Measurements from ENCODE around the gene ATP1A1.

The ATP1A1 gene

DNA sequence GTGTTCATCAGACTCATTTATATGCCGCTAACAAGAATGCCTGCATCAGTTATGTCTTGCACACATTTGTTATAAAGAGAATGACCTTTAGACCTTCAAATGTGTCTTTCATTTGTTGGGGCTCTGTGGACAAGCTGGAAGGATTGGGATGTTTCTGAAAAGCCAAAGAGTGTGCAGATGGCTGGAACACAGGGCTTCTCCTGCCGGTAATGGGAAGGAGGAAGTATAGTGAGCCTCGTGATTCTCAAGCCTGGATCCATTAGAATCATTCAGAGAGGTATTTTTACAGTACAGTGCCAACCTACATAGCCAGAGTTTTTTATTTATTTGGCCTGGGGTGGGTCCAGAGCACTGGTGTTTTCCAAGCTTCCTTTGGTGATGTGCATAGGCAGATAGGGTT lies 40.6 kb upstream of the ATP1A1 start:
- Histone ChIP-seq H3K4me3 (ENCODE audit: low read length) (no peak overlapping the region), H3K4me2 (ENCODE audit: low read length) (no peak overlapping the region), H3K36me3 (ENCODE audit: insufficient read depth, low read length) (no peaks in the 10 kb centered on the region), H3K9me3 (replicated peaks; ENCODE audit: low read length) (no peaks in the 10 kb centered on the region), H3K4me1 (ENCODE audit: control insufficient read depth, insufficient read depth, low read length) (no peaks in the 10 kb centered on the region), H3K27me3 (ENCODE audit: control insufficient read depth, insufficient read depth, low read length) (peaks cover 8% of the 10 kb centered on the region), H3K9ac (ENCODE audit: low read depth, low read length) (no peak overlapping the region)

DNA sequence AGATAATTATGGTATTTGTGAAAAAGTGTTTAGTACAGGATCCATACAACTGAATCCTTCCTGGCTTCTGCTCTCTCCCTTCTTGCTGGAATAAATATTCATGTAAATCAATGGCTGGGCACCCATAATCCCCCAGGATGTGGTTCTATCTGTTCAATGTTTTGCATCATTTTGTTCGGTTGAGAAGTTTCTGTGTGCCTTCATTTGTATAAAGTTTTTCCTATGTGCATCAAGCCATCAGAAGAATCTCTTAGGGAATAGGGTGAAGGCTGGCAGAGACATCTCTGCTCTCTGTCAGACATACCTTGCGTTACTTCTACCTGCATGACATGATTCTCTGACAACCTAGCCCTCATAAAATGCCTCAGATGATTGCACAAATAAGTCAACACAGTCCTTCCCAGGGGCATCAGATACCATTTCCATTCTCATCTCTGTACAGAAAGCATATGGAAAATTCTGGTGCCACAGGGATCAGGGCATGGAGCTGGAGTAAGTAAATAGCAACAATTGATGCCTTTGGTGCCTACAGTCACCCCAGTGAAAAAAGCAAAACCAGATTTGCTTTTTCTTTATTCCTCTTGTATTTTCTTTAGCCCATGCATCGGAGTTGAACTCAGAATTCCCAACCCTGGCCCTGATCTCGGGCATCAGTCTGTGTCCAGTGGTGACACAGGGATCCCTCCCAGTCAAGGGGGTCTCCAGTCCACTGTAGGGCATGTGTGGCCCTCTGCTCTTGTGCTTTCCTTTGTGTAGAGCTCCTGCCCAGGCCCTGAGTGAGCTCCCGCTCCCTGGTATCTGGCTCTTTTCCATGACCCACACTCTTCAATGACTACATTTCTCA lies 39.7 kb upstream of the ATP1A1 start:
- H3K4me1 ChIP-seq (ENCODE audit: control insufficient read depth, insufficient read depth, low read length): no peaks in the 10 kb centered on the region
- no peaks in the 10 kb centered on the region for H3K36me3 ChIP-seq (ENCODE audit: insufficient read depth, low read length)
- H3K9me3 ChIP-seq (replicated peaks; ENCODE audit: low read length): no peaks in the 10 kb centered on the region
- H3K9ac ChIP-seq (ENCODE audit: low read depth, low read length): no peak overlapping the region
- no peak overlapping the region for H3K4me3 ChIP-seq (ENCODE audit: low read length)
- H3K4me2 ChIP-seq (ENCODE audit: low read length): no peak overlapping the region
- H3K27me3 ChIP-seq (ENCODE audit: control insufficient read depth, insufficient read depth, low read length): peaks cover 8% of the 10 kb centered on the region

DNA sequence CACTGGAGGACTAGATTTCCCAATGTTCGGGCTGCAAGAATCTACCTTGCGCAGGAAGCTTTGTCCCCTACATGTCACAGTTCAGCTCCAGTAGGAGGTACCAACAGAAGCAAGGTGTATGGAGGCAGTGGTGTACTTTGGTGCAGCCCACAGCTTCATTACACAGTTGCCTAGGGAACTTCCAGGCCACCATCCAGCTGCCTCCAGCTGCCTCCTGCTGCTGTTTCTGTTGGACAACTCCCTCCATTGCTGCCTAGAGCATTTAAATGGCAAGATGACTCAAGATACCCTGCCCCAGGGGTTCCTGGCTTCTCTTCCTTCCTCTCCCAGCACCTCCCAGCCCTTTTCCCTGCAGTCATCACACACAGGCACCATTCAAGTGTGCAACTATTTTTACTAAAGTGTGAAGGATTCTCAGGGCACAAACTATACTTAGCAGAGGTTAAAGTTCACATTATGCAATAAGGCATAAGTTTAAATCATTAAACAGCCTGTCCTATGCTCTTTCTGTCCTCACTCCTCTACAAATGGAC lies 39.0 kb upstream of the ATP1A1 start:
- Histone ChIP-seq H3K36me3 (ENCODE audit: insufficient read depth, low read length) (no peaks in the 10 kb centered on the region), H3K4me1 (ENCODE audit: control insufficient read depth, insufficient read depth, low read length) (no peaks in the 10 kb centered on the region), H3K9ac (ENCODE audit: low read depth, low read length) (no peak overlapping the region)

DNA sequence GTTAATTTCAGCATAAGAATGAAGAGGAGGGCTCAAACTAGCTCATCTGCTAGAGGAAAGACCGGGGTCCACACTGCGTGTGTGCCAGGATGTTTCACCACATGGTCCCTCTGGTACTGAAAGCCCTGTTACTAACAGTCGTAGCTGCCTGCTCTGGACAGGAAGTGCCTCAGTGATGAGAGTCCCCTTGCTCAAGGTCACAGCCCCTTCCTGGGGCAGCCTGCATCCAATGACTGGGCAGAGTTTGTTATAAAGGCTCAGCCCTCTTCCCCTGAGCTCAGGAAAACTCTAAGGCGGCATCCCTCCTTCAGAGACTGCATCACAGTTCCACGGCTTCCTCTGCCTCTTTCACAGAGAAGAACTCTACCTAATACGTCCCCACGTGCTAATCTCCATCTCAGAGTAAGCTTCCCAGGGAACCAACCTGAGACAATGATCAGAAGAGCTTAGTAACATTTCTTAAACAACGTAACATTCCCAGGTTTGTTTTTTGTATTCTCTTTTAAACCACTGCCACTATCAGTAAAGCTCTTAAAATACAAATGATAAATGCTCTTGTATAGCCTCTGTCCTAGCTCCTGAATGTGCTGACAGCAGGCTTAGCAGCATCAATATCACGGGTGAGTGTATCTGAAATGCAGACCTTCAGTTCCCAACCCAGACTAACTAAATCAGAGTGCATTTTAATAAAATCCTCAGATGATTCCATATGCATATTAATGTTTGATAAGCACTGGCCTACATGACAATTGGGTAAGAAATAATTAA lies 38.0 kb upstream of the ATP1A1 start:
- H3K4me2 ChIP-seq (ENCODE audit: low read length): no peak overlapping the region
- H3K36me3 ChIP-seq (ENCODE audit: insufficient read depth, low read length): no peaks in the 10 kb centered on the region
- H3K9me3 ChIP-seq (replicated peaks; ENCODE audit: low read length): no peaks in the 10 kb centered on the region
- H3K9ac ChIP-seq (ENCODE audit: low read depth, low read length): no peak overlapping the region
- no peaks in the 10 kb centered on the region for H3K4me1 ChIP-seq (ENCODE audit: control insufficient read depth, insufficient read depth, low read length)
- H3K4me3 ChIP-seq (ENCODE audit: low read length): no peak overlapping the region
- H3K27me3 ChIP-seq (ENCODE audit: control insufficient read depth, insufficient read depth, low read length): peaks cover 8% of the 10 kb centered on the region

More for the DNA sequence above, 39.0 kb upstream of the ATP1A1 start:
- Histone ChIP-seq H3K9me3 (replicated peaks; ENCODE audit: low read length) (no peaks in the 10 kb centered on the region), H3K27me3 (ENCODE audit: control insufficient read depth, insufficient read depth, low read length) (peaks cover 8% of the 10 kb centered on the region), H3K4me2 (ENCODE audit: low read length) (no peak overlapping the region), H3K4me3 (ENCODE audit: low read length) (no peak overlapping the region)

GRCh38 chr1:116335850-116336624 lies 37.0 kb upstream of the ATP1A1 start:
- Histone ChIP-seq H3K27me3 (ENCODE audit: control insufficient read depth, insufficient read depth, low read length) (peaks cover 5% of the 10 kb centered on the region), H3K4me3 (ENCODE audit: low read length) (no peak overlapping the region), H3K4me1 (ENCODE audit: control insufficient read depth, insufficient read depth, low read length) (no peaks in the 10 kb centered on the region), H3K9me3 (replicated peaks; ENCODE audit: low read length) (no peaks in the 10 kb centered on the region), H3K36me3 (ENCODE audit: insufficient read depth, low read length) (no peaks in the 10 kb centered on the region), H3K4me2 (ENCODE audit: low read length) (no peak overlapping the region), H3K9ac (ENCODE audit: low read depth, low read length) (no peak overlapping the region)

DNA sequence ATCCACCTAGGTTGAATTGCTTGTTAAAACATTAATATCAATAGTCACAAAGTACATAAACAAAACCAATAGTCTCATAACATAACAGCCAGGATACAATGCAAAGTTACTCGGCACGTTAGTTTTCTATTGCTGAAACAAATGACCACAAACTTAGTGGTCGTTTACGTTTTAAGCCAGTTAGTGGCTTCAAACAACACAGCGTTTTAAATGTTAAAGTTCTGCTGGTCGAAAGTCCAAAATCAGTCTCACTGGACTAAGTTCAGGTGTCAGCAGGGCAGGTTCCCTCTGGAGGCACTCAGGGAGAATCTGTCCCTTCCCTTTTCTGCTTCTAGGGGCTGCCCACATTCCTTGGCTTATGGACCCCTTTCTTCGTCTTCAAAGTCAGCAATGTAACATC lies 35.6 kb upstream of the ATP1A1 start:
- Histone ChIP-seq H3K4me3 (ENCODE audit: low read length) (no peak overlapping the region), H3K4me2 (ENCODE audit: low read length) (no peak overlapping the region), H3K27me3 (ENCODE audit: control insufficient read depth, insufficient read depth, low read length) (no peaks in the 10 kb centered on the region), H3K9me3 (replicated peaks; ENCODE audit: low read length) (no peaks in the 10 kb centered on the region), H3K9ac (ENCODE audit: low read depth, low read length) (no peak overlapping the region), H3K4me1 (ENCODE audit: control insufficient read depth, insufficient read depth, low read length) (no peaks in the 10 kb centered on the region), H3K36me3 (ENCODE audit: insufficient read depth, low read length) (no peaks in the 10 kb centered on the region)

GRCh38 chr1:116338400-116338799 lies 34.6 kb upstream of the ATP1A1 start:
- Histone ChIP-seq H3K4me2 (ENCODE audit: low read length) (no peak overlapping the region), H3K36me3 (ENCODE audit: insufficient read depth, low read length) (no peaks in the 10 kb centered on the region), H3K27me3 (ENCODE audit: control insufficient read depth, insufficient read depth, low read length) (peaks cover 1% of the 10 kb centered on the region), H3K4me1 (ENCODE audit: control insufficient read depth, insufficient read depth, low read length) (no peaks in the 10 kb centered on the region), H3K4me3 (ENCODE audit: low read length) (no peak overlapping the region), H3K9ac (ENCODE audit: low read depth, low read length) (no peak overlapping the region), H3K9me3 (replicated peaks; ENCODE audit: low read length) (no peaks in the 10 kb centered on the region)

DNA sequence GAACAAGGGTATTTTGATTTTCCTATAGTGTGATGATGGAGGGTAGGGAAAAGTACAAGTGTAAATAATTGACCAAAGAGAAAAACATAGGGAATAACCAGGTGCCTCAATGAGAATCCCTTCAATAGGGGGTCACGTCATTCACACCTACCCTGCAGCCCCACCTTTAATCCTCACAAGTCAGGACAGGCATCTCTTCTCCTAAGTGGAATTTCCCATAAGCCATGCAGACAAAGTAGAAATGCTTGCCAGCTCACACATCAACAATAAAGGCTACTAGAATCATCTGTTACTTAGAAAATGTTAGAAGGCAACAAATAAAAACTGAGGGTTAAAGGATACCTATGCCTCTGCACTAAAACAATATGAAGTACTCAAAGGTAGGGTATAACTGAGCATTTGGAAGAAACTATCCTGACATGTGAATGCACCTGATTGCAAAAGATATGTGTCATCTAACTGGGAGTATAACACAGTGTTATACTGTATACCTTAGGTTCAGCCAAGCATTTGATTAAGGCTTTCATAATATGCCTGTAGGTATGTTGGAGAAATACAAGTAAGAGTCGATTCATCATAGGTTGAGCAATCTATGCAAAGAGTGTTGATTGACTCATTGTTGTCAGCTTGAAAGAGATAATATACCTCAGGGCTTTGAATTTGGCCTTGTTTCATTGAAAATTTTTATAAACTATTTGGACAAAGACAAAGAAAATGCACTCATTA lies 32.4 kb upstream of the ATP1A1 start:
- H3K36me3 ChIP-seq (ENCODE audit: insufficient read depth, low read length): no peaks in the 10 kb centered on the region
- H3K9ac ChIP-seq (ENCODE audit: low read depth, low read length): no peak overlapping the region
- no peaks in the 10 kb centered on the region for H3K4me1 ChIP-seq (ENCODE audit: control insufficient read depth, insufficient read depth, low read length)
- no peak overlapping the region for H3K4me3 ChIP-seq (ENCODE audit: low read length)
- H3K27me3 ChIP-seq (ENCODE audit: control insufficient read depth, insufficient read depth, low read length): peaks cover 4% of the 10 kb centered on the region
- H3K4me2 ChIP-seq (ENCODE audit: low read length): no peak overlapping the region
- no peaks in the 10 kb centered on the region for H3K9me3 ChIP-seq (replicated peaks; ENCODE audit: low read length)

DNA sequence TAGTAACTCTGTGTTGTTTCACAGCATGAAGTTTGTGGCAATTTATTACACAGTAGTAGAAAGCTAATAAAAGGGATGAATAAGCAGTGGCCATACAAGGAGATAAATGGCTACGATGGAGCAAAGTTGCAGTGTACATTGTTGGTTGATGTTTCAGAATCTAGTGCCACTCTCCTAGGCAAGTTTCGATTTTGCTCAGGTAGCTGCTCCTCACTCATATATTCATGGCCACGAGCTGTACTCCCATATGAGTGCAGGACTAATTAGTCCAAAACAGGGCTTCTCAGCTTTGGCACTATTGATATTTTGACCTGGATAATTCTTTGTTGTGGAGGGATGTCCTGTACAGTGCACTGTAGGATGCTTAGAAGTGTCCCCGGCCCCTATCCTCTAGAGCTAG lies 30.0 kb upstream of the ATP1A1 start:
- H3K4me1 ChIP-seq (ENCODE audit: control insufficient read depth, insufficient read depth, low read length): no peaks in the 10 kb centered on the region
- H3K36me3 ChIP-seq (ENCODE audit: insufficient read depth, low read length): no peaks in the 10 kb centered on the region
- H3K9ac ChIP-seq (ENCODE audit: low read depth, low read length): no peak overlapping the region
- H3K27me3 ChIP-seq (ENCODE audit: control insufficient read depth, insufficient read depth, low read length): peaks cover 9% of the 10 kb centered on the region
- H3K4me2 ChIP-seq (ENCODE audit: low read length): no peak overlapping the region
- no peak overlapping the region for H3K4me3 ChIP-seq (ENCODE audit: low read length)
- no peaks in the 10 kb centered on the region for H3K9me3 ChIP-seq (replicated peaks; ENCODE audit: low read length)

DNA sequence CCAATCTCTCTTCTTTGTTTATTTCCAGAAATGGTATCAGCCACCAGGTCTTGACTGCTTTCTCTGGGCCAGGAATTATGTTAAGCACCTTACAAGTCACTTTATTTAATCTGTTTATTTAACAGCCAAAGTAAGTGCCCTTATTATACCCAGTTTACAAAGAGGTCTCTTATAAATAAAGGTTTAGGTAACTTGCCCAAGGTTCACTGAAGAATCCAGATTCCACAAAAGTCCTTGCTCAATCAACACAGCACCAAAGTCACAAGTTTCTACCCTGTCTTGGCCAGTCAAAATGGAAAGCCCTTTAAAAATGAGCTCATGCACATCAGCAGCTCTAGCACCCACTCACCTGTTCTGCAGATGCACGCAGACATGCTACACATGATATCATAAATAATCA lies 28.0 kb upstream of the ATP1A1 start:
- Histone ChIP-seq H3K36me3 (ENCODE audit: insufficient read depth, low read length) (no peaks in the 10 kb centered on the region), H3K4me1 (ENCODE audit: control insufficient read depth, insufficient read depth, low read length) (no peaks in the 10 kb centered on the region), H3K9me3 (replicated peaks; ENCODE audit: low read length) (no peaks in the 10 kb centered on the region), H3K27me3 (ENCODE audit: control insufficient read depth, insufficient read depth, low read length) (peaks cover 9% of the 10 kb centered on the region), H3K4me2 (ENCODE audit: low read length) (no peak overlapping the region), H3K4me3 (ENCODE audit: low read length) (no peak overlapping the region), H3K9ac (ENCODE audit: low read depth, low read length) (no peak overlapping the region)

DNA sequence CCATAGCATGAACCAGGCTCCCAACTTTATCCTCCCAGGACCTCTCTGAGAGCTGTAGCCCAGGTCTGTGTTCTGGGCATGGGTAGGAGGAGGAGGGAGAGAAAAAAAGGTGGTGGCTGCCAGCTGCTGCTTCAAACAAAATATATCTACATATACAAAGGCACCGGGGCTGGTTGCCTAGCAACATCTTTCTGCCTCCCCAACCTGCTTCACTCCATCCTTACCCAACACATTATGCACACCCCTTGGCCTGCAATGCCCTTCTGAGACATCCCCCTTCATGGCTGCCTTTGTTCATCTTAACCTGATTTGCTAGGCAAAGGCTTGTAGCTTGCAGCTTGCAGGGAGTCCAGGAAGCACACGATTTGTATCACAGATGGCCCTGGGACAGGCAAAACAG lies 27.2 kb upstream of the ATP1A1 start:
- Histone ChIP-seq H3K27me3 (ENCODE audit: control insufficient read depth, insufficient read depth, low read length) (peaks cover 9% of the 10 kb centered on the region), H3K4me3 (ENCODE audit: low read length) (no peak overlapping the region), H3K9me3 (replicated peaks; ENCODE audit: low read length) (no peaks in the 10 kb centered on the region), H3K36me3 (ENCODE audit: insufficient read depth, low read length) (no peaks in the 10 kb centered on the region), H3K9ac (ENCODE audit: low read depth, low read length) (no peak overlapping the region), H3K4me2 (ENCODE audit: low read length) (no peak overlapping the region), H3K4me1 (ENCODE audit: control insufficient read depth, insufficient read depth, low read length) (no peaks in the 10 kb centered on the region)

Measured in skeletal muscle satellite cell (primary cell).